B cell (primary cell): ENCODE data around the gene RHOG.

ENCODE experiments used
- EZH2 ChIP-seq: IDR thresholded peaks from 2 replicates; pipeline ENCODE4 v1.6.1; 2012; ENCODE audit warnings: borderline replicate concordance, low read depth, mild to moderate bottlenecking, moderate library complexity, low read length; ENCODE audit not compliant: insufficient read depth, poor library complexity, severe bottlenecking
- TF ChIP-seq, protein P1 (sequence below): fragments of 200-600 bp; IDR thresholded peaks from one replicate; pipeline ENCODE4 v1.8.0; 2022; ENCODE audit warnings: antibody characterized with exemption, mild to moderate bottlenecking

DNA sequence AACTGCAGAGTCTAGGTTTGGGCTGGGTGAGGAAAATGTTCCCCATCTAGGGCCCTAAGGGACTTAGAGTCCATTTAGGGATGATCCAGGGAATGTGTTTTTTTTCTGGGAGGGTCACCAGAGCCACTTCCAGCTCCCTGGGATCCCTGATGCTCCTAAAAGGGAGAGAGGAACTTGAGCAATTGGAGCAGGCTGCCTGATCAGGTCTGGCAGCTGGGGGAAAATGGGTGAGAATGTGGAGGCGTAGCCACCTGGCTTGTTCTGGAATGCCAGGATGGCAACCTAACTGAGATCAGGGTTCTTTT is 31.2 kb downstream of the RHOG start:
- TF ChIP-seq, protein P1, sequence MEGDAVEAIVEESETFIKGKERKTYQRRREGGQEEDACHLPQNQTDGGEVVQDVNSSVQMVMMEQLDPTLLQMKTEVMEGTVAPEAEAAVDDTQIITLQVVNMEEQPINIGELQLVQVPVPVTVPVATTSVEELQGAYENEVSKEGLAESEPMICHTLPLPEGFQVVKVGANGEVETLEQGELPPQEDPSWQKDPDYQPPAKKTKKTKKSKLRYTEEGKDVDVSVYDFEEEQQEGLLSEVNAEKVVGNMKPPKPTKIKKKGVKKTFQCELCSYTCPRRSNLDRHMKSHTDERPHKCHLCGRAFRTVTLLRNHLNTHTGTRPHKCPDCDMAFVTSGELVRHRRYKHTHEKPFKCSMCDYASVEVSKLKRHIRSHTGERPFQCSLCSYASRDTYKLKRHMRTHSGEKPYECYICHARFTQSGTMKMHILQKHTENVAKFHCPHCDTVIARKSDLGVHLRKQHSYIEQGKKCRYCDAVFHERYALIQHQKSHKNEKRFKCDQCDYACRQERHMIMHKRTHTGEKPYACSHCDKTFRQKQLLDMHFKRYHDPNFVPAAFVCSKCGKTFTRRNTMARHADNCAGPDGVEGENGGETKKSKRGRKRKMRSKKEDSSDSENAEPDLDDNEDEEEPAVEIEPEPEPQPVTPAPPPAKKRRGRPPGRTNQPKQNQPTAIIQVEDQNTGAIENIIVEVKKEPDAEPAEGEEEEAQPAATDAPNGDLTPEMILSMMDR = no peak
- no peak for TF ChIP-seq EZH2
